ENCODE data around the gene TRIM45.

GRCh38 chr1:117130526-117130925, 9.0 kb upstream of the TRIM45 start:
- TF ChIP-seq CTCF (IDR thresholded peaks at IDR 0.05) (no peak), EP300 (IDR thresholded peaks at IDR 0.05) (no peak)

All from ovary (tissue), 3 donors.